Measurements from ENCODE around the gene CD40.

DNA sequence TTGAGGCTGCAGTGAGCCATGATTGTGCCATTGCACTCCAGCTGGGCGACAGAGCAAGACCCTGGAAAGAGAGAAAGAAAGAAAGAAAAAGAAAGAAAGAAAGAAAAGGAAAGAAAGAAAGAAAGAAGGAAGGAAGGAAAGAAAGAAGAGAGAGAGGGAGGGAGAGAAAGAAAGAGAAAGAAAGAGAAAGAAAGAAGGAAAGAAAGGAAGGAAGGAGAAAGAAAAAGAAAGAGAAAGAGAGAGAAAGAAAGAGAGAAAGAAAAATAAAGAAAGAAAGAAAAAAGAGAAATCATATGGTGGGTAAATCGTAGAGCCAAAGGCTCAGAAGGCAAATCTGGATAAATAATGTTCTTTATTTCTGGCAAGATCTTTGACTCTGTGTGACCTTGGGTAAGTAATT lies 53.4 kb downstream of the CD40 start:
- TF ChIP-seq, protein P1, sequence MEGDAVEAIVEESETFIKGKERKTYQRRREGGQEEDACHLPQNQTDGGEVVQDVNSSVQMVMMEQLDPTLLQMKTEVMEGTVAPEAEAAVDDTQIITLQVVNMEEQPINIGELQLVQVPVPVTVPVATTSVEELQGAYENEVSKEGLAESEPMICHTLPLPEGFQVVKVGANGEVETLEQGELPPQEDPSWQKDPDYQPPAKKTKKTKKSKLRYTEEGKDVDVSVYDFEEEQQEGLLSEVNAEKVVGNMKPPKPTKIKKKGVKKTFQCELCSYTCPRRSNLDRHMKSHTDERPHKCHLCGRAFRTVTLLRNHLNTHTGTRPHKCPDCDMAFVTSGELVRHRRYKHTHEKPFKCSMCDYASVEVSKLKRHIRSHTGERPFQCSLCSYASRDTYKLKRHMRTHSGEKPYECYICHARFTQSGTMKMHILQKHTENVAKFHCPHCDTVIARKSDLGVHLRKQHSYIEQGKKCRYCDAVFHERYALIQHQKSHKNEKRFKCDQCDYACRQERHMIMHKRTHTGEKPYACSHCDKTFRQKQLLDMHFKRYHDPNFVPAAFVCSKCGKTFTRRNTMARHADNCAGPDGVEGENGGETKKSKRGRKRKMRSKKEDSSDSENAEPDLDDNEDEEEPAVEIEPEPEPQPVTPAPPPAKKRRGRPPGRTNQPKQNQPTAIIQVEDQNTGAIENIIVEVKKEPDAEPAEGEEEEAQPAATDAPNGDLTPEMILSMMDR (IDR thresholded peaks at IDR 0.05): no peak
- no peak for TF ChIP-seq POLR2A (IDR thresholded peaks at IDR 0.05)
